ENCODE results near the gene SLC7A8.

GRCh38 chr14:23130871-23131270, 52.6 kb downstream of the SLC7A8 start:
- TF ChIP-seq CTCF (IDR thresholded peaks at IDR 0.05) = no peak
- TF ChIP-seq POLR2A (IDR thresholded peaks at IDR 0.05) = no peak
